ENCODE measurements around the gene CPNE4.

CPNE4 gene

DNA sequence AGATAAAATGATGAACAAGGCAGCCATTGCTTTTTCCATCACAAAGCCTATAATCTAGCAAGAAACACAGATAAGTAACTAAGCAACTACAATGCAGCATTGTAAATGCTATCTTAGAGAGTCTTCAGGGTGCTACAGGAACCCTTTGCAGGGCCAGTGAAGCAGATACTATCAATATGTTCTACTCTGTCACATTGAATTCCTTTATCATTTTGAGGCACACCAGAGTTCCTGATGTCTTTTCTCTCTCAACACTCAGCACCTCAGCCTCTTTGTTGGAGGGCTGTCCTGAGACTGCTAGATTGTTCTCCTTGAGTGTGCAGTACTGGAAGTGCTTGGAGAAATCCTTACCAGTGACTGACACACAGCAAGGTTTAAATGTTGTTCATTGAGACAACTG, 424.6 kb downstream of the CPNE4 start:
- no peak for DNase-seq (ENCODE audit: low read depth in 2 of 2, low spot score in 1 of 2)

DNA sequence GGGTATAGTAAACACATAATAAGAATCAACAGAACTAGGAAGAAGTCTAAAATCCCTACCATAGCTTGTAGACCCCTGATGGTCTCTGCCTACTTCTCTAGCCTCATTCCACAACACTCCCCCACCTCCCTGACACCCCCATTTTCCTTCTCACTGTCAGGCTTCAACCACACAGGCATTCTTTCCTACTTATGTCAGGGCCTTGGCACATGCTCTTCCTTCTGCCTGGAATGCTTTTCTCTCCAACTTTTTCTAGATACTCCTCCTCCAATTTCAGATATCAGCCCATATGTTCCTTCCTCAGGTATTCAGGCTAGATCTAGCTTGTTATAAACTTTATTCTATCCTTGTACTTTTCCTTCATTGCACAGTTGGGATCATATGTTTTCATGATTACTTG, 426.1 kb downstream of the CPNE4 start:
- no peak for DNase-seq (ENCODE audit: low read depth in 2 of 2, low spot score in 1 of 2)

DNA sequence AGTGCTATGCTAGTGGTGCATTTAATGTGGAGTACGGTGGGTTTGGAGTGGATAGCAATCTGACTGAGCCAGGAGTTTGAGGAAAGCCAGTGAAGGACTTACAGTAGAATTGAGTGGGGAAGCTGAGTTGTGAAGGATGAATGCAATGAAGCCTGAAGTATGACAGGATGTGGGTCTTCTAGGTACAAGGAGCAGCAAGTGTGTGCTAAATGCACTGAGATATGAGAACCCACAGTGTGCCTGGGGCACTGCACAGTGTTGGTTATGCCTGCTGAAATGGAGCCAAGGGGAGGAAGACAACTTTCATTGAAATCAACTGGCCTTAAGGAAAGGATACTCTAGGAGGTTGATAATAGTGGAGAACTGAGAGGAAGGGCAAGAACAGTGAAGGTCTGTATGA, 426.5 kb downstream of the CPNE4 start:
- no peak for DNase-seq (ENCODE audit: low read depth in 2 of 2, low spot score in 1 of 2)

DNA sequence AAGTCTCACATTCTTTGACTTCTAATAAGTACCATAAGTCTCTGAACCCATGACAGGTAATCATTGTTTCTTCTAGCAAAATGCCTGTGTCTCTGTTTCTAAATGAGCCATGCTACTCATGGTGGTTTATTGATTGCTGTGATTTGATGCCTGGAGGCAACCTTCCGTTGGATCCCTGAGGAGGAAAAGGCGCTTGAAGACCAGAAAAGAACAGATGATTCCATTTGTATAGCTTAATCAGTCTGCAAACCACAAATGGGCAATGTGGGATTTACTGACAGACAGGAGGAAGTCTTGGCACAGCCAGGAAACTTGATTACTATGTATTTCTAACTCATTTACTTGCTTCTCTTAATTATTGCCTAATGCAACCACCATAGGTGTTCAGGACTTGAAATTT, 428.9 kb downstream of the CPNE4 start:
- DNase-seq (ENCODE audit: low read depth in 2 of 2, low spot score in 1 of 2): no peak

DNA sequence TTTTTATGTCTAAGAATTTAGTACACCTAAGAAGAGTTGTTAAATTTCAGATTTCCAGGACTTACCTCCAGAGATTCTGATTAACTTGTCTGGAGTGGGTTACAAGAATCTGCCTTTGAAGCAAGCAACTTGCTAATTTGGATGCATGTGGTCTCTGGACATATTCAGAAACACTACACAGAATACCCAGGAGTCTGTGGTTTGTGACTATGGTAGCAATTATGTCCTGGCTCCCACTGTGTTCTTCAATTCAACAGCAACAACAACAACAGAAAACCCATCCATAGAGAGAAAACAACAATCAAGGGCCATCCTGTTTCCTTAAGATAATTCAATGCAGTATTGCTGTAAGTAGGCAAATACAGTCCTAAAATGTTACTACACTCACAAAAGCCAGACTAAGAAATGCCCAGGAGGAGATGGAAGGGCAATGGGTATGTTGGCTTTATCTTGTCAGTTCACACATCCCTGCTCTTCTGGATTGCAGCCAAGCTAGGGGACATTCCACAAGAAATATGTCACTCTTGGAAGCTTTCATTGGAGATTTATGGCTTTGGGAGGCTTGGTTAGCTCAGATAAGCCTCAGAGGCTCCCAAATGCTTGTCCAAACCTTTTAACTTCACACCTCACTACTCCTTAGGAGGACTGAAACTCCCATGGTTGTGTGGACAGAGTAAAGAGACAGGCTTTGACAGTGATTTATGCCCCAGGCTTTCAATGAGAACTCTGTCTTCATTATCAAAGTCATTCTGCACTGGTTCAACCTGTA, 432.6 kb downstream of the CPNE4 start:
- no peak for DNase-seq (ENCODE audit: low read depth in 2 of 2, low spot score in 1 of 2)

DNA sequence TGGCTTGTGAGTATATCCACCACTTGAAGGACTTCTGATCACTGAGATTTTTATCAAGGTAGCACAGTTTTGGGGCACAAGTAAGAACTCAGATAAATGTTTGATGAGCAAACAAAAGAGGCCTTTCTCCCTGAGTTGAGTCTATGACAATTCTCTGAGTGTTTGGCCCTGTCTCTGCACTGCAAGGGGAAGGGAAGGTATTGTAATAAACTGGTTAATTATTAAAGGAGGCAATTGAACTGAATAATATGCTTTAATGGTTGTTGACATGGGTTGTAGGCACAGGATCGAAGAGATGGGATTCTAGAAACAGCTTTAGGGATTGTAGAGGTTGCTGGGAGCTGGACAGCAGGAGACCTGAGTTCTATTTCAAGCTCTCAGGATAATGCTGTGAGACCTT, 437.0 kb downstream of the CPNE4 start:
- no peak for DNase-seq (ENCODE audit: low read depth in 2 of 2, low spot score in 1 of 2)

DNA sequence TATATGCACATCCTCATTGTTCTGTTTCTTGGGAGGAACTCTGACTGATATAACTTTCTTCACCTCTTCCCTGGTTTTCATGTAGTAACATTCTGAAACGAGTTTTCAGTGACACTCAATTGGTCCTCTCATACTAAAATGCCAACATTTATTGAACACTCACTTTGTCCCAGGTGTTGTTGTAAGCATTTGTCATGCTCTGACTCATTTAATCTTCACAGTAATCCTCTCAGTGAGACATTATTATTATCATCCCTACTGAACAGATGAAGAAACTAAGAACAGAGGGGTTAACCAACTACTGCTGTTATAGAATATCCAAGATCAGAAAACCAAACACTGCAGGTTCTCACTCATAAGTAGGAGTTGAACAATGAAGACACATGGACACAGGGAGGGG, 437.9 kb downstream of the CPNE4 start:
- DNase-seq (ENCODE audit: low read depth in 2 of 2, low spot score in 1 of 2): no peak

DNA sequence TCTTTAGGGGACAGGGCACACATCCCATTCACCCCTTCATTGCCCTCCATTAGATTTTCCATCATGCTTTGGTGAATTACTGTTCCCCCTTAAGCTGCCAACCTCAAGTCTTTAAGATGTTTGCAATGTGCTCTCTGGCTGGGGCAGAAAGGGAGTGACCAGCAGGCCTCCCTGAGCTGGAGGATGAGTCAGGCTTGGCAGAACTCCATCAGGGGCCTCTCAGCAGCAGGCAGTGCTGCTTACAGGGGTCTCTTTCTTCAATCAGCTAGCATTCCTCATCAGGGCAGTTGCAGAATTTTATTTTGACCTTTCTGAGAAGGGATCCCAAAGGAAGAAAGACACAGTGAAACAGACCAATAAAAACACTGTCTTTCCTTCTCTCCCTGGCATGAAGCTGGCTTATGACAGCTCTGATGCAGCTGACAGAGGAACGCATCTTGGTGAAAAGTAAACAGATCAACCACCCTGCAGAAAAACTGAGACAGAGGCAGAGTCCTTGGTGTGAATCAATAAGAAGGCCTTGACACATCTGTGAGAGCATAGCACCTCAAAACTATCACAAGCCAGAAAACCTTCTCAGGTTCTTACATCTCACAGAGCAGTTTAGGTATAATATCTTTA, 443.3 kb downstream of the CPNE4 start:
- DNase-seq (ENCODE audit: low read depth in 2 of 2, low spot score in 1 of 2): no peak

DNA sequence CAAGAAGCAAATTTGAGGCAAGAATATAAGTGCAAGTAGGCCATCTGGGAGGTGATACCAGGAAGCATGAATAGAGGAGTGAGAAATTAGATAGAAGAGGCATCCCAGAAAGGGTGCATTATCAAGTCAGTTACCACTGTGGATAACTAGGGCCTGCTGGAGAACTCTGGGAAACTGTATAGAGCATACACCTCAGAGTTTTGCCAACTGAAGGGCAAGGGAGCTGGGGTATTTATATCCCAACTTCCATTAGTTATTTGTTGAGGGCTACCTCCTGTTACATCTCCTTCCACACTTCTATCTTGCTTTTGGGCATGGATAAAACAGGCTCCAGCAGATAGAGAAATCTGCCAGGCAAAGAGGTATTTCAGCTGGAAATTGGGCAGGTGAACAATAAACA, 448.5 kb downstream of the CPNE4 start:
- DNase-seq (ENCODE audit: low read depth in 2 of 2, low spot score in 1 of 2): no peak

DNA sequence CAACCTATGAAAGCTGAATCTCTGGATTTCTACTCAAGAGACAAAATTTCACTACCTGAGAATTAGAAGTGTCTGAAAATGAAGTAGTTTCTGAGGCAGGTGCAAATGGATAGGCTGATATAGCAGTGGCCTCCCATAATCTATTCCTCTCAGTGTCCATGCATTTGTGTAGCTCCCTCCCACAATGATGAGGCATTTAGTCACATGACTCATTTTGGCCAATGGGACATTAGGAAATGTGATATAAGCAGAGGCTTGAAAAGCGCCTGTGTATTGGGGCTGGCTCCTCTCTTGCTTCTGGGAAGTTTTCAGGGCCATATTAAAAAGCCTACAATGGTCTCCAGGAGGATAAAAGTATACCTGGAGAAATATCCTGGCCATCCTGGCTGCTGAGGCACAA, 452.4 kb downstream of the CPNE4 start:
- DNase-seq (ENCODE audit: low read depth in 2 of 2, low spot score in 1 of 2): no peak

DNA sequence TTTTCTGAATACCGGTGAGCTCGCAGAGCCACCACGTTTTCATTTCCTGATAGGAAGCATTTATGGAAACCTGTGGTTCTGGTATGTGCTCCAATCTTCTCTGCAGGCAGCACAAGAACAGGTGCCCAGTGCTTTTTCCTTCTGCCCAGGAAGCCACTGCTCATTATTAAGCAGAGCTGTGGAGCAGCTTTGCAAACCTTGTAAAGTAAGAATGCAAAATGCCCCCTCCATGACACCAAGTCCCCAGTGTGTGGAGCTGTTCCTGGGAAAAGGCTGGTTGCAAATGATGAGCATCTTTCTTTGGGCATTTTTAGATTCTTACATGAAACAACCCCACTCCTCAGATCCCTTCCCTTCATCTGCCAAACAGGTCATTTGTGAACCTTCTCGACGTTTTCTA, 466.4 kb downstream of the CPNE4 start:
- no peak for DNase-seq (ENCODE audit: low read depth in 2 of 2, low spot score in 1 of 2)

DNA sequence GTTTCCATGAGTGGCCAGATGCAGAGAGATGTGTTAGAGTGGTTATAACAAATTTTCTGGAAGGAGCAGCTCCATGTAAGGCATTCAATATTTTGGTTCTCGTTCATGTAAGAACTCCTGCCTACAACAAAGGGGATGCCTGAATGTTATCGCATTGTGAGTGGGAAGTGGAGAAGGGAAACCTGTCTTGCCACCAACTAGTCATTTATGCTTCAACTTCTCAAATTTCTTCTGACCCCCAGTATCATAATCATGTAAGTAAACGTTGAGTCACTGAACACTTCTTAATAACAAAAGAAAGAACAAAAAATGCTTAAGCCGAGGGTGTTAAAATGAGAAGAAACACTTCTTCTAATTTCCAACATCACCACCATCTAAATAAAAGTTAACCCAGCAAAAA, 470.0 kb downstream of the CPNE4 start:
- no peak for DNase-seq (ENCODE audit: low read depth in 2 of 2, low spot score in 1 of 2)

DNA sequence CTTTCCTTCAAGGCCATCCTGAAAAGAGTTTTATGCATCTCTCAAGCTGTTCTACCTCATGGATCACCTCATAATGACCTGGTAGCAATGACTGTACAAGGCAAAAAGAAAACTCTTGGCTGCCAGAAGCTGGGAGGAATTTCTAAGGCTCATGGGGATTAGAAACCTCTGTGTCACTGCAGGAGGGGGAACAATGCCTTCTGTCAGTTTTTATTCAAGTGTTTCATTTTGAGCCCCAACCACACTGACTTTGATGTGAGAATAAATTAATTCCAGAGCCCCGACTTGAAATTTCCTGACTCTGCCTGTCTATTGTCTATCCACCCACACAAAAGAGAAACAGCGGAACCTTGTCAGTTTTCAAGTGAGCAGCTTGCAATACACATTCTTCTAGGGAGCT, 473.3 kb downstream of the CPNE4 start:
- no peak for DNase-seq (ENCODE audit: low read depth in 2 of 2, low spot score in 1 of 2)

DNA sequence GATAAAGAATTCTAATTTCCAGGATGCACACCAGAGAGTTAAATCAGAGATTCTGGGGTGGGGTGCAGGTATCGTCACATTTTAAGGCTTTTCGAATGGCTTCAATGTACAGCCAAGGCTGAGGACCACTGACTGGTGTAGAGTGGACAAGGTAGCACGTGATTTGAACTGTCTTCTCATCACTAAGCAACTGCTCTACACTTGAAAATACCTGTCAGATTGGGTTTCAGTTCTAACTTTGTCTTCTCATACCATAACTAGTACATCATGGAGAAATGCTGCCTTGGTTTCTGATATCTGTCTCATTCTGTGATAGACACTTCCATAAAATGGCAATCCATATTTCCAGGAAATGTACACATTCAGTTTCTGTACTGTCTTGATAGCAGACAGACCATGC, 474.0 kb downstream of the CPNE4 start:
- no peak for DNase-seq (ENCODE audit: low read depth in 2 of 2, low spot score in 1 of 2)

DNA sequence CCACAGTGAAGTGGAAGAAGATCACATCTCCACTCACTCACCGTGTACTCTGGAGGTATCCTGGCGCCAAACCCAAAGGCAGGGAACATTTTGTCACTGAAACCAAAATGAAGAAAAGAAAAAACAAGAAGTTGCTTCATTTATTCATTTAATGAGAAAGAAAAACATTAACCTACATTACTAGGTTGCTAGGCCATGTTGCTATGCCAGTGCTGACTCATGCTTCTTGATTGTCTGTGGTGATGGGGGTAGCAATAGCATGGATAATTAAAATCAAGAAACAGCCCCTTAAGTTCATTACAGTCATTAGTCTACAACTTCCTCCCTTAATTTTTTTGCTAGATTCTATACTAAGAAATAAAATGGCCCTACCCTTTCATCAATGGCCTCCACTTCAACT, 479.4 kb downstream of the CPNE4 start:
- no peak for DNase-seq (ENCODE audit: low read depth in 2 of 2, low spot score in 1 of 2)

DNA sequence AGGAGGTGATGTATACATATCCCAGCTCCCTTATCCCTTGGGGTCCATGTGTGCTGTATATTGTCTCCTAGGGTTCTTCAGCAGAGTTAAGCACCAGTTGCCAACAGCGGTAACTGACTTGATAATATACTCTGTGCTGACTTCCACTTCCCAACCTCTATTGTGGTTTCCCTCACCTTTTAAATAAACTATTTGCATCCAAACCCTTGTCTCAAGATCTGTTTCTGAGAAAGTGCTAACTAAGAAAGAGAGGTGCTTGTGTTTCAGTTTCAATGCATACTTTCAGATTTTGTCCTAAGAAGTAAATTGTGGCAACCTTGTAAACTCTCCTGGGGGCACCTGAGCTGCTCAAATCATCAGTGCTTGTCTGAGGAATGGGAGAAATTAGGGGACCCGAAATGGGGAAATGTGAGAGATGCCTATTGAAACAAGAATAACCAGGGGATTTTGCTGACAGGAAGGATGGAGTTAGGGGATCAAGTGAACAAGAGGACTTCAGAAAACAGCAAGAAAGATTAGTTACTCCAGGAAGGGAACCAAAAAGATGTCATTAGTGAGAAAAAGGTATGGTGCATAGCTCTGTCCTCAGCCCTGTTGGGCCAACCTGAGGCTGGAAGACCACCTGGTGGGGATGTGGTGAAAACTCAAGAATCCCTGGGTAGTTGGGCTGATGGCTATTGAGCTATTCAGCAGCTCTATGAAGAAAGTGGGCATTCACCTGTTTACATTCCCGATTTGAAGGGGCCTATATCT, 481.1 kb downstream of the CPNE4 start:
- DNase-seq (ENCODE audit: low read depth in 2 of 2, low spot score in 1 of 2): no peak

DNA sequence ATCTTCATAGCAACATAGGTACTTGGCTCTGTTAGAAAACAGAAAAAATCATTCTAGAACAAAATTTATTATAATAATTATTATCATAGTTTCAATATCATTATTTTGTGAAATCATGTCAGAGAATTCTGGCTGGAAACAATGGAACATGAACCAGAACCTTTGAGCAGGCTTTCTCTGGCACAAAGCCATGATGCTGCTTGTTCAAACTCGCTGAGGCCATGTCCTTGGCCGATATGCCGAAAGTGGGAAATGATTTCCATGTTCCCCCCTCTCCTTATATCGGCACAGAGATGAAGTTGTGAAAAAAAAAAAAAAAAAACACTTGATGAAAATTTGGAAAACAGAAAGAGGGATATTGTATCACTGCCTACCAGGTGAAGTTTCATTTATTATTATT, 483.1 kb downstream of the CPNE4 start:
- no peak for DNase-seq (ENCODE audit: low read depth in 2 of 2, low spot score in 1 of 2)

DNA sequence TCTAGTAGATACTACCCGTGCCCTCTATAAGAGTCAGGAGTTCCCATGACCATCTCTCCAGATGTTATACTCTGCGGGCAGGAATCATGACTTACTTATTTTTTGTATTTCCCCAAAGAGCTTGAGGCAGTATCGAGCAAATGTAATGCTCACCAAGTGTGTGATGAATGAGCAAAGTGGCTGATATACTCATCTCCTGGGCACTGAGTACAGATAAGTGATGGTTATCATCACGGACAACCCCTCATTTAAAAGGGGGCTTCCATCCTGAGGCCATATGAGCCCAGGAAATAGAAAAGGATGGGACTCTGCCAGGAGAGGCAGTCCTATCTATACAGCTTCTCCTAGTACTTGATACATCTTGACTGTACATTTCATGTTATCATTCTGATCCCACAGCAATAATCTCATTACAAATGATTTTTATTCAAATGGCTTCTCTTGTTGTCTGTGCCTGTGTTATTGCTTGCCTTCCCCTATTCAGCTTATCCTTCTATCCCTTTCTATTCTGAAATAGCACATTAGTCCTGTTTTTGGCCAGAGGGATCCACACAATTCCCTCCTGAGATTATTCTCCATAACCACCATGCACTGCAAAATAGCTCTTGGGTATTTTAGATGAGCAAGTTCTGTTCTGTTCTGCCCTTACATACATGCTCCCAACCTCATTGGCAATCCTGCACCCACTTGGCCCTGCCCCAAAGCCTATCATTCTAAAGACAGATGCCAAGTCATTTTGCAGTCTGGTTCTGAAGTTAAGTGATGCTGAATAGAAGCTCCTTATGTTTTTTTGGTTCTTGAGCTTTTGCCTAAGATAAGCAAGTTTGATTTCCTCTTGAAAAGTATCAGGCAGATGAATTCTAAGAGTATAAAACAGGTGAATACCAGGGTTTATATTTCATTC, 484.0 kb downstream of the CPNE4 start:
- no peak for DNase-seq (ENCODE audit: low read depth in 2 of 2, low spot score in 1 of 2)

DNA sequence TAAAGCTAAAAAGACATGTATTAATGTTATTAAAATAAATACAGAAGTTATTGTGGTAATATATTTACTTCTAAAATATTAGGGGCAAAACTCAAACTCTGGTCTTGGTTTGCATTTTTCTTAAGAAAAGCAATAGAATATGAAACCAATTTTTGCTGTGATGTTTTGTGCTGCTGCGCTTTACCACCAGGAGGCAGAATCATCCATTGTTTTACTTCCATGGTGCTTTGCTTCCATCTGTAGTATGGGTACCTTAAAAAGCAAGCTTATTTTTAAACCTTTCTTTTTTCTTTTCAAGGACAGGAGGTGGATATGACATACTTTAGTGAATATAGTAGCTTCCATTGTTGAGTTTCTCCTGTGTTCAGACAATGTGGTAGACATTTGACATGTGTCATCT, 485.5 kb downstream of the CPNE4 start:
- no peak for DNase-seq (ENCODE audit: low read depth in 2 of 2, low spot score in 1 of 2)

DNA sequence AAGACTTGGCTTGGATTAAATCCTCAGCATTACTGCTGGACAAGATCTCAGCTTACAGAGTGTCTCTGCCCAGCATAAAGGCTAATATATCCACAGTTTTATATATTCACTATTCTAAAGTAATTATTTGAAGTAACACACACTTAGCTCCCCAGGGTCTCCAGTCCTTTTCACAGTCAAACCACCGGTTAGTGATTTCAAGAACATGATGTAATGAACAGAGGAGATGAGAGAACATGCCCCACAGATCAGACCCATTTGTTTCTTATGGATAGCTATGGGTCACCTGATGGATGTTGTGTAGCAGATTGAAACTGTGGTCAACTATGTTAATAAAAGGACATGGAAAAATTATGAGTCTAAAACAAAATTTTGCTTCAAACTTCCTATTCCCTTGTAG, 487.2 kb downstream of the CPNE4 start:
- no peak for DNase-seq (ENCODE audit: low read depth in 2 of 2, low spot score in 1 of 2)

DNA sequence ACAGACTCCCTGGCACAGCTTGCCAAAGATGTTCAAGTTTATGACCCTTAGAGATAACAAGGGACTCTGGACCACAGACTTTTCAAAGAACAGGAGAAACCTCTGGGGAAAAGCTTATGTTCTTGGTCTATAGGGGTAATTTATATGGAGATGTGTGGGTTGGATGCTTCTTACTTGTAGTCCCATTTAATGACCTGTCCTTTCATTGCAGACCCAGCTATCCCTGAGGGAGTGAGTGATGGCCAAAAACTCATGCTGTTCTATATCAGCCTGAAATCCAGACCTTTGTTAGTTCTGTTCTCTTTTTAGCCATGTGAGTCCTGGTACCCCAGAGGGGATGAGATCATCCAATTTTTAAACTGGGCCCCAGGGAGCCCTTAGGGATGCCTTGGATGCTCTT, 488.4 kb downstream of the CPNE4 start:
- no peak for DNase-seq (ENCODE audit: low read depth in 2 of 2, low spot score in 1 of 2)

All from stimulated activated CD8-positive, alpha-beta memory T cell treated with anti-CD3 and anti-CD28 coated beads, Interleukin-4, amount 100 ng/mL, for 4 hours (primary cell).